ENCODE data around the gene RNF8.
"Not testable (repeated sequence)": the region's sequence is repeated elsewhere in the genome, so short reads cannot be mapped to it uniquely, and the experiment has no call there.

The RNF8 gene

GRCh38 chr6:37323580-37323979 lies 30.2 kb upstream of the RNF8 start:
- Histone ChIP-seq H3K4me1 (peaks cover 0 to 18% (median 8%) of the 10 kb centered on the region in 4 donors), H3K4me3 (no peak overlapping the region), H3K27ac (peak overlapping the region; percentile 37 to 39), H3K36me3 (peaks cover 19 to 54% (median 27%) of the 10 kb centered on the region in 3 donors), H3K9me3 (no peaks in the 10 kb centered on the region), H3K27me3 (no peaks in the 10 kb centered on the region)
- DNase-seq = no peak
- TF ChIP-seq CTCF (IDR thresholded peaks at IDR 0.05) = no peak
- intact Hi-C loops (cut with DNase I; ENCODE audit: low total_unique reads) = no loop called here

- no peaks in the 10 kb centered on the region for H3K9me3 ChIP-seq
- intact Hi-C loops (cut with DNase I; ENCODE audit: low total_unique reads) = no loop called here
- no peak for DNase-seq
- no peaks in the 10 kb centered on the region for H3K27me3 ChIP-seq
- H3K27ac ChIP-seq = peak overlapping the region; percentile 37 to 39
- peaks cover 0 to 18% (median 8%) of the 10 kb centered on the region in 4 donors for H3K4me1 ChIP-seq
- no peak for TF ChIP-seq CTCF (IDR thresholded peaks at IDR 0.05)
- H3K4me3 ChIP-seq = no peak overlapping the region
- H3K36me3 ChIP-seq = peaks cover 12 to 48% (median 28%) of the 10 kb centered on the region in 3 donors
Measured at GRCh38 chr6:37324131-37325033, 29.4 kb upstream of the RNF8 start.

GRCh38 chr6:37330345-37330744 lies 23.4 kb upstream of the RNF8 start:
- H3K27ac ChIP-seq; DNase-seq; H3K4me3 ChIP-seq; H3K9me3 ChIP-seq; intact Hi-C loops (cut with DNase I; ENCODE audit: low total_unique reads); H3K27me3 ChIP-seq; H3K4me1 ChIP-seq: not testable (repeated sequence)
- peaks cover 26 to 44% (median 30%) of the 10 kb centered on the region in 3 donors for H3K36me3 ChIP-seq

GRCh38 chr6:37331047-37331446 lies 22.7 kb upstream of the RNF8 start:
- intact Hi-C loops (cut with DNase I; ENCODE audit: low total_unique reads) = no loop called here
- Histone ChIP-seq H3K4me3 (no peak overlapping the region), H3K9me3 (no peaks in the 10 kb centered on the region), H3K27ac (no peak overlapping the region), H3K27me3 (no peaks in the 10 kb centered on the region), H3K36me3 (peaks cover 26 to 44% (median 30%) of the 10 kb centered on the region in 3 donors), H3K4me1 (no peaks in the 10 kb centered on the region)
- TF ChIP-seq CTCF (IDR thresholded peaks at IDR 0.05) = no peak
- no peak for DNase-seq

- DNase-seq = no peak
- H3K36me3 ChIP-seq = peaks cover 26 to 44% (median 30%) of the 10 kb centered on the region in 3 donors
- no peak overlapping the region for H3K4me3 ChIP-seq
- no peaks in the 10 kb centered on the region for H3K9me3 ChIP-seq
- no peak for TF ChIP-seq CTCF (IDR thresholded peaks at IDR 0.05)
- H3K27me3 ChIP-seq = no peaks in the 10 kb centered on the region
- no peak overlapping the region for H3K27ac ChIP-seq
- H3K4me1 ChIP-seq = no peaks in the 10 kb centered on the region
- intact Hi-C loops (cut with DNase I; ENCODE audit: low total_unique reads) = no loop called here
Measured at GRCh38 chr6:37332894-37333293, 20.9 kb upstream of the RNF8 start.

- peaks cover 22 to 44% (median 30%) of the 10 kb centered on the region in 3 donors for H3K36me3 ChIP-seq
- no peak overlapping the region for H3K4me3 ChIP-seq
- no peaks in the 10 kb centered on the region for H3K4me1 ChIP-seq
- TF ChIP-seq CTCF (IDR thresholded peaks at IDR 0.05) = no peak
- no peak for DNase-seq
- no peak overlapping the region for H3K27ac ChIP-seq
- H3K27me3 ChIP-seq = no peaks in the 10 kb centered on the region
- H3K9me3 ChIP-seq = no peaks in the 10 kb centered on the region
- intact Hi-C loops (cut with DNase I; ENCODE audit: low total_unique reads) = no loop called here
Measured at GRCh38 chr6:37334047-37334446, 19.7 kb upstream of the RNF8 start.

- H3K9me3 ChIP-seq; intact Hi-C loops (cut with DNase I; ENCODE audit: low total_unique reads); DNase-seq; H3K4me3 ChIP-seq; H3K4me1 ChIP-seq; H3K36me3 ChIP-seq; H3K27ac ChIP-seq; H3K27me3 ChIP-seq: not testable (repeated sequence)
Measured at GRCh38 chr6:37338317-37338716, 15.5 kb upstream of the RNF8 start.

Data from tibial artery (tissue), 4 donors.